HG02798 (cell line): ENCODE results near the gene ELAVL4.
"Not testable (repeated sequence)": the region's sequence is repeated elsewhere in the genome, so short reads cannot be mapped to it uniquely, and the experiment has no call there.

Experiments
- ATAC-seq: cut with Tn5 transposase; IDR thresholded peaks from one replicate; pipeline ENCODE4 v1.9.1; 2021; ENCODE audit warnings: mild to moderate bottlenecking; ENCODE audit not compliant: unreplicated experiment, poor library complexity

ELAVL4 gene

GRCh38 chr1:50112193-50112592, 3.5 kb downstream of the ELAVL4 start:
- no peak for ATAC-seq

GRCh38 chr1:50123071-50123470, 14.4 kb downstream of the ELAVL4 start:
- ATAC-seq = no peak

- ATAC-seq = no peak
Measured at GRCh38 chr1:50126927-50127715, 18.4 kb downstream of the ELAVL4 start.

GRCh38 chr1:50129201-50129600, 20.5 kb downstream of the ELAVL4 start:
- ATAC-seq = no peak

- no peak for ATAC-seq
Measured at GRCh38 chr1:50132347-50132894, 23.7 kb downstream of the ELAVL4 start.

GRCh38 chr1:50135716-50136115, 27.0 kb downstream of the ELAVL4 start:
- ATAC-seq = no peak

- no peak for ATAC-seq
Measured at GRCh38 chr1:50139339-50140181, 30.8 kb downstream of the ELAVL4 start.

- no peak for ATAC-seq
Measured at GRCh38 chr1:50140182-50140447, 31.4 kb downstream of the ELAVL4 start.

- ATAC-seq = no peak
Measured at GRCh38 chr1:50147191-50147850, 38.6 kb downstream of the ELAVL4 start.

- no peak for ATAC-seq
Measured at GRCh38 chr1:50148142-50148923, 39.6 kb downstream of the ELAVL4 start.

GRCh38 chr1:50152236-50152635, 43.5 kb downstream of the ELAVL4 start:
- ATAC-seq = no peak

- ATAC-seq = no peak
Measured at GRCh38 chr1:50155541-50155940, 46.8 kb downstream of the ELAVL4 start.

- no peak for ATAC-seq
Measured at GRCh38 chr1:50156241-50157010, 47.7 kb downstream of the ELAVL4 start.

GRCh38 chr1:50157306-50157941, 48.7 kb downstream of the ELAVL4 start:
- no peak for ATAC-seq

GRCh38 chr1:50158421-50158820, 49.7 kb downstream of the ELAVL4 start:
- ATAC-seq = no peak

GRCh38 chr1:50163680-50164079, 55.0 kb downstream of the ELAVL4 start:
- ATAC-seq = no peak

- ATAC-seq = not testable (repeated sequence)
Measured at GRCh38 chr1:50166351-50166750, 57.6 kb downstream of the ELAVL4 start.

GRCh38 chr1:50172299-50172698, 63.6 kb downstream of the ELAVL4 start:
- ATAC-seq = no peak

- ATAC-seq = no peak
Measured at GRCh38 chr1:50174101-50174500, 65.4 kb downstream of the ELAVL4 start.
